Measurements from ENCODE around the gene CPN2. TPM values are rescaled to one million over a fixed set of nuclear protein-coding genes. Genes with fewer than 3 reads are reported as not detected.

CPN2 gene
- total and polyA plus RNA-seq, 2 of the 13 experiments (the other 11 are each of a cell fraction or from before 2014, with no cell fraction given): 26.7 to 27.7 TPM

DNA sequence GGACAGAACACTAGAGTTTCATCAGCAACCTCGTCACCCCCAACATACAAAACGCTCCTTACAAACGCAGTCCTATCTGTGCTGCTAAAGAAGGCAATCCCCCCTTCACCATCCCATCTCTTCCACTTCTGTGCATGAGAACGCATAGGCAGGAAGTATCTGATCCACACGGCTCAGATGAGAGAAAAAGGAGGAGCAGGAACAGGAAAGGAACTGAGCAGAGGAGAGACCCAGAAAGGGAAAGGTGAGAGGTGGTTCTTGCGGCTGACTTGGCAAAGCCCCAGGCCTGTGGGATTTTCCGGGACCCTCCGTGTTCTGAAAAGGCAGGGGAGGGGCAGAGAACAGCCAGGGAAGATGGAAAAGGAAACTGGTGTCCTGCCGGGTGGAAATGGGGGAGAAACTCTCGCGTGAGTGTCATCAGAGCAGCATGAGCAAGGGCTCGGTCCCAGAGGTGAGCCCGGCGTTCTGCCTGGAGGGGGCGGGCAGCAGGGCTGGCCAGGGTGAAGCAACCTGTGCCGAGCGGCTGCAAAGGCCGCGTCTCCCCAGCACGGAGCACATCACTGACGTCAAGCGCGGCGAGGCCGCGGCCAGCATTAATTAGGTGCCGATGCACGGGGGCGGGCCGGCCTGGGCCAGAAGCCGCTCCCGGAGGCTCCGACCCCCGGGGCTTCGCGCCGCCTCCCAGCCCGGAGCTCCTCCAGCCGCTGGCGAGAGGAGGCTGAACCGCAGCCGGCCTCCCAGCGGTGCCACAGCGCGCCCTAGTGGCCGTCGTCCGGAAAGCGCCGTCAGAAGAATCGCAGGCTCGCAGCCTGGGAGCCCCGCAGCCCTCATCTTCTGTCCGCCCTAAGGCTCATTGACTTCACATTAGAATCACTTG is 35.8 kb downstream of the CPN2 start (continued):
- TF ChIP-seq NFE2L2 (IDR thresholded peaks at IDR 0.05; ENCODE audit: low read length) (no peak), TEAD2 (CRISPR knock-in tag; IDR thresholded peaks at IDR 0.05) (no peak), NFIC (IDR thresholded peaks at IDR 0.05; ENCODE audit: low read length) (no peak), IRF2 (CRISPR knock-in tag; IDR thresholded peaks at IDR 0.05) (peak; percentile 77), BCL6 (CRISPR knock-in tag; IDR thresholded peaks at IDR 0.05) (peak; percentile 46; the same call in 1 of the 2 replicates), HDAC6 (IDR thresholded peaks at IDR 0.05; ENCODE audit: low read depth, low read length) (no peak), ZNF703 (CRISPR knock-in tag; IDR thresholded peaks at IDR 0.05; ENCODE audit: borderline replicate concordance) (no peak), ARNT (IDR thresholded peaks at IDR 0.05) (no peak), NFYB (CRISPR knock-in tag; IDR thresholded peaks at IDR 0.05) (no peak), ZNF138 (CRISPR knock-in tag; IDR thresholded peaks at IDR 0.05; ENCODE audit: low read depth) (no peak), CHCHD3 (CRISPR knock-in tag; IDR thresholded peaks at IDR 0.05) (no peak), ZNF331 (CRISPR knock-in tag; IDR thresholded peaks at IDR 0.05) (peak; percentile 41; the same call in 1 of the 2 replicates), ZNF7 (CRISPR knock-in tag; IDR thresholded peaks at IDR 0.05) (no peak), ZNF432 (CRISPR knock-in tag; IDR thresholded peaks at IDR 0.05; ENCODE audit: borderline replicate concordance) (no peak), ZMYM2 (CRISPR knock-in tag; IDR thresholded peaks at IDR 0.05) (no peak), NFRKB (IDR thresholded peaks at IDR 0.05) (no peak), CBFB (CRISPR knock-in tag; IDR thresholded peaks at IDR 0.05) (peak; percentile 64; the same call in 1 of the 2 replicates), GZF1 (CRISPR knock-in tag; IDR thresholded peaks at IDR 0.05) (no peak), KAT8 (CRISPR knock-in tag; IDR thresholded peaks at IDR 0.05) (peak; percentile 17; the same call in 1 of the 2 replicates), ZNF263 (CRISPR knock-in tag; IDR thresholded peaks at IDR 0.05) (peak; percentile 68), ZNF282 (IDR thresholded peaks at IDR 0.05; ENCODE audit: partially characterized antibody) (no peak), SRSF1 (optimal IDR thresholded peaks at IDR 0.05; ENCODE audit: low read depth, low read length) (peak; percentile 79), ZNF253 (CRISPR knock-in tag; IDR thresholded peaks at IDR 0.05; ENCODE audit: borderline replicate concordance) (no peak), MBNL3 (CRISPR knock-in tag; conservative IDR thresholded peaks at IDR 0.05) (no peak), ZBTB20 (CRISPR knock-in tag; IDR thresholded peaks at IDR 0.05; ENCODE audit: borderline replicate concordance, low read depth) (no peak)
- TF ChIP-seq, protein P1, sequence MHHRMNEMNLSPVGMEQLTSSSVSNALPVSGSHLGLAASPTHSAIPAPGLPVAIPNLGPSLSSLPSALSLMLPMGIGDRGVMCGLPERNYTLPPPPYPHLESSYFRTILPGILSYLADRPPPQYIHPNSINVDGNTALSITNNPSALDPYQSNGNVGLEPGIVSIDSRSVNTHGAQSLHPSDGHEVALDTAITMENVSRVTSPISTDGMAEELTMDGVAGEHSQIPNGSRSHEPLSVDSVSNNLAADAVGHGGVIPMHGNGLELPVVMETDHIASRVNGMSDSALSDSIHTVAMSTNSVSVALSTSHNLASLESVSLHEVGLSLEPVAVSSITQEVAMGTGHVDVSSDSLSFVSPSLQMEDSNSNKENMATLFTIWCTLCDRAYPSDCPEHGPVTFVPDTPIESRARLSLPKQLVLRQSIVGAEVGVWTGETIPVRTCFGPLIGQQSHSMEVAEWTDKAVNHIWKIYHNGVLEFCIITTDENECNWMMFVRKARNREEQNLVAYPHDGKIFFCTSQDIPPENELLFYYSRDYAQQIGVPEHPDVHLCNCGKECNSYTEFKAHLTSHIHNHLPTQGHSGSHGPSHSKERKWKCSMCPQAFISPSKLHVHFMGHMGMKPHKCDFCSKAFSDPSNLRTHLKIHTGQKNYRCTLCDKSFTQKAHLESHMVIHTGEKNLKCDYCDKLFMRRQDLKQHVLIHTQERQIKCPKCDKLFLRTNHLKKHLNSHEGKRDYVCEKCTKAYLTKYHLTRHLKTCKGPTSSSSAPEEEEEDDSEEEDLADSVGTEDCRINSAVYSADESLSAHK (CRISPR knock-in tag; IDR thresholded peaks at IDR 0.05; ENCODE audit: borderline replicate concordance): no peak
- TF ChIP-seq, protein P2, sequence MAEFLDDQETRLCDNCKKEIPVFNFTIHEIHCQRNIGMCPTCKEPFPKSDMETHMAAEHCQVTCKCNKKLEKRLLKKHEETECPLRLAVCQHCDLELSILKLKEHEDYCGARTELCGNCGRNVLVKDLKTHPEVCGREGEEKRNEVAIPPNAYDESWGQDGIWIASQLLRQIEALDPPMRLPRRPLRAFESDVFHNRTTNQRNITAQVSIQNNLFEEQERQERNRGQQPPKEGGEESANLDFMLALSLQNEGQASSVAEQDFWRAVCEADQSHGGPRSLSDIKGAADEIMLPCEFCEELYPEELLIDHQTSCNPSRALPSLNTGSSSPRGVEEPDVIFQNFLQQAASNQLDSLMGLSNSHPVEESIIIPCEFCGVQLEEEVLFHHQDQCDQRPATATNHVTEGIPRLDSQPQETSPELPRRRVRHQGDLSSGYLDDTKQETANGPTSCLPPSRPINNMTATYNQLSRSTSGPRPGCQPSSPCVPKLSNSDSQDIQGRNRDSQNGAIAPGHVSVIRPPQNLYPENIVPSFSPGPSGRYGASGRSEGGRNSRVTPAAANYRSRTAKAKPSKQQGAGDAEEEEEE (CRISPR knock-in tag; IDR thresholded peaks at IDR 0.05; ENCODE audit: borderline replicate concordance): no peak
- TF ChIP-seq, protein P3, sequence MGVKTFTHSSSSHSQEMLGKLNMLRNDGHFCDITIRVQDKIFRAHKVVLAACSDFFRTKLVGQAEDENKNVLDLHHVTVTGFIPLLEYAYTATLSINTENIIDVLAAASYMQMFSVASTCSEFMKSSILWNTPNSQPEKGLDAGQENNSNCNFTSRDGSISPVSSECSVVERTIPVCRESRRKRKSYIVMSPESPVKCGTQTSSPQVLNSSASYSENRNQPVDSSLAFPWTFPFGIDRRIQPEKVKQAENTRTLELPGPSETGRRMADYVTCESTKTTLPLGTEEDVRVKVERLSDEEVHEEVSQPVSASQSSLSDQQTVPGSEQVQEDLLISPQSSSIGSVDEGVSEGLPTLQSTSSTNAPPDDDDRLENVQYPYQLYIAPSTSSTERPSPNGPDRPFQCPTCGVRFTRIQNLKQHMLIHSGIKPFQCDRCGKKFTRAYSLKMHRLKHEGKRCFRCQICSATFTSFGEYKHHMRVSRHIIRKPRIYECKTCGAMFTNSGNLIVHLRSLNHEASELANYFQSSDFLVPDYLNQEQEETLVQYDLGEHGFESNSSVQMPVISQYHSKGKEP (CRISPR knock-in tag; IDR thresholded peaks at IDR 0.05): no peak
